HG02610 (cell line): ENCODE data around the gene CNTNAP2.
A peak's percentile ranks its signal among the peaks of the same experiment; 100 is the strongest.
"Not testable (repeated sequence)": the region's sequence is repeated elsewhere in the genome, so short reads cannot be mapped to it uniquely, and the experiment has no call there.

Experiments used
- ATAC-seq: cut with Tn5 transposase; IDR thresholded peaks from one replicate; pipeline ENCODE4 v1.9.1; 2021; ENCODE audit warnings: mild to moderate bottlenecking, moderate library complexity; ENCODE audit not compliant: unreplicated experiment

Gene CNTNAP2

DNA sequence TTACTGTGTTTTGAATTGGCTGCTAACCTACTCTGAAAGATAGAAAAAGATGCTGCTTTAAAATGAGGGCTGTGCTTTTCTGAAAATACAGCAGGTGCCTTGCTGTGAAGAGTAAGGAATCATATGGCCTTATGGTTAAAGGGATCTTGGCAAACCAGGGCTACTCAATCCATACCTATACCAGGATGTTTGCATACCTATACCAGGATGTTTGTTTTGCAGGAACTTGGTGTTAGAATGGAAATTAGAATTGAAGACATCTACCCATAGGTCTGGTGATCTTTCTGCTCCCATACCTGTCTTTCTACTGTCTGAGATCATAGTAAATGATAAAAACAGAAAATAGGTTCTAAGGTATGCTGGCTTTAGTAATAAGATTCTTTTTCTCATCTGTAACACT lies 2273.8 kb downstream of the CNTNAP2 start:
- ATAC-seq, result no peak

DNA sequence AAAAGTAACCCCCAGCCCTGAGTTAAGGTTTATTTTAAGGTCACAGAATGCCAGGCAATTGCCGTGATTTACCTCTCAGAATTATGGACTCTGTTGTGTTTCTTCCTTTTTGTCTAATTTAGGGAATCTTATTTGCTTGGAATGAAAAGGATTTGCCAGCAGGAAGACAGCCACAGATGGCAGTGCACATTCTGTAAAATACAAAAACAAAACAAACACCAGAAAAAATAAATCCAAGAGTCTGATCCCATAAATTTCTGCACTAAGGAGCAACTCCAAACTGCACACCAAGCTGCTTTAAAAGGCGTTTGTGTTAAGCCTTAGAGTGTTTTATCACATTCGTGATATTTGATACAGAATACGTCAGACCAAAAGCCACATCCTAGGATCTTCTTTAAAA lies 2275.0 kb downstream of the CNTNAP2 start:
- no peak for ATAC-seq

DNA sequence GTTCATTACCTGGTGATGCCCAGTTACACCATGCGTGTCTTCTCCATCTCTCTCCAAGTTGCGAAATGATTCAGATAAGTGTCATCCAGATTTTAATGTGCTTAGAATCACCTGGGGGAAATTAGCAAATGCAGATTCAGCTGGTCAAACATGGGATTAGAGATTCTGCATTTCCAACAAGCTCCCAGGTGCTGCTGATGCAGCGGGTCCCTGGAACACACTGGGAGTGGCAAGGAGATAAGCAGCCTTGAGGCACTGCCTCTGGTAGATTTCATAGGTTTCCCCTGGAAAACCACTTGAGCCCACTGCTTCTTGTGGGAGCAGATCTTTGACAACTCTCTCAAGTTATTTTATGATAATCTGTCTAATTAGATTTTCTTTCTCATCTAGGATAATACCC lies 2278.0 kb downstream of the CNTNAP2 start:
- no peak for ATAC-seq

DNA sequence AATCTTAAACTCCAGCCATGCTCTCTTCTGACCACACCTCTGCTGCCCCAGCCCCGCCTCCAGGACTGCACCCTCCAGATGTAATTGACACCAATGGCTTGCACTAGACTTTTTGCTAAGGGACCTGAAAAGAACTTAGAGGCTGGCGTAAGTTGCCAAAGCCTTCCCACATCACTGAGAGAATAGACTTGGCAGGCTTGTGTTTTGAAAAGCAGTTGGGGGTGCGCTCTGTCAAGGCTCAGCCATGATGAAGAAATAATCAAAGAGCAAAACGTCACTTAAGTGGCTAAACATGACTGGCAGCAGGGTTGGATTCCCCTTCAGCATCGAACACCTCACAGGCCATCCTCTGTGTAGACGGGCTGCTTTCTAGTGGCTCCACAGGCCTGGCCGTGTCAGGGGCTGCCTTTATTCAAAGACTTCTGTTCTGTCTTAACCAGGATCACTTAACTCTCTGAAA lies 2278.8 kb downstream of the CNTNAP2 start:
- no peak for ATAC-seq

DNA sequence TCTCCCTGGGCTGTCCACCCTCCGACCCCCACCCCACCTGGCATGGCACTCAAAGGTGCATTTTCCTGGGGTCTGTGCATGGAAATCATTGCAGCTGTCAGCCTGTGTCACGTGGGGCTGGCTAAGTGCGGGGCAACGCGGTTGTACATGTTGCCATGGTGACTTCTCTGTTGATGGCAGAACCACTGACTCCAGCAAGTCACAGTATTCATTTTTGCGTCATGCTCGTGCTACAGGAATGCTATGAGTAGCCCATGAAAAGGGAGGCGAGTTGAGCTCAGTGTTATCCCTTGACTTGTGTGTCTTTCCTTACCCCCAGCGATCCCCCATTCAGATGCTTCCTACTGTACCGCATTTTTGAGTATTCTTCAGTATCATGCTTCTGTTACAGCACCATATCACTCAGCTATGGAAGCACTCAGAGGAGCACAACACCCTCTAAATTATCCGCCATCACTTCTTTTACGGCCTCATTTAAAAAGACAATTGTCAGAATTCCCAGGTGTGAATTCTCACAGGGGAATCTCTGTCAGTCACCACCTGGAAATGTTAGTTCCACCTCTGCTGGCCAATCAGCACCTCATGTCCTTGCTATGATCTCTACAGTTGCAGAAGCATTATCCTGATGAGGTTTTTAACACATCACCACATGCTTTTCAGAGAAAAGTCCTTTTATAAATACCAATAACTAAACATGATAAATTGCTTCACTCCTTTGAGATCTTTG lies 2279.6 kb downstream of the CNTNAP2 start:
- no peak for ATAC-seq

DNA sequence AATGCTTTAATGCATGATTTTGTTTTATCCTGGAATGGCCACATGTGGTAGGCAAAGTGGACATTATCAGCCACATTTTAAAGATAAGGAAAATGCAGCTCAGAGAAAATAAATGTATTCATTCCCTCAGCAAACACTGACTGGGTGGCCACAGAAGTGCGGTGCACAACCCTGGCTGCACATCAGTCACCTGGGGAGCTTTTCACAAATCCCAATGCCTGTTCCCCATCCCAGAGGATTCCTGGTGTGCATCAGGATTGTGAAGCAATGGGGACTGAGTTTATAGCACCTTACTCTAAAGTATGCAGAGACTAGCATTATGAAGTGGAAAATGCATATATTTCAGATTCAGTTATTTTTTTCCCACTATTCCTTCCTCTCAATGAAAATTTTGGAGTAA lies 2280.5 kb downstream of the CNTNAP2 start:
- no peak for ATAC-seq

DNA sequence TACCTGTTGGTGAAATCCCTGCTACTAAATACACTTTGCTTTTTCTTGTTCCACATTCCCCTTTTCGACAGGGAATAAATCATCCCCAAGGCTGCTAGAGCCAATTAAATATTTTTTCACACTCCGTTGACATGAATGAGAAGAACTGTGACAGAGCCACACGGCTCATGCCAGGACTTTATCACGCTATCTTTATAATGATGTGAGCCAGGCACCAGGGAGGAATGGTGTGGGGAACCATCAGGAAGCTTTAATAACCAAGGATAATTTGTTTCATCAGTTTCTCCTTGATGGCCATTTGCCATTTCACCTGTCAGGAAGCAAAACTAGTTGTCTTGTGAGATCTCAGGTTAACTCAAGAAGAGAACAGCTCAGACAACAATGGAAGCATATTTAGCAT lies 2280.9 kb downstream of the CNTNAP2 start:
- no peak for ATAC-seq

DNA sequence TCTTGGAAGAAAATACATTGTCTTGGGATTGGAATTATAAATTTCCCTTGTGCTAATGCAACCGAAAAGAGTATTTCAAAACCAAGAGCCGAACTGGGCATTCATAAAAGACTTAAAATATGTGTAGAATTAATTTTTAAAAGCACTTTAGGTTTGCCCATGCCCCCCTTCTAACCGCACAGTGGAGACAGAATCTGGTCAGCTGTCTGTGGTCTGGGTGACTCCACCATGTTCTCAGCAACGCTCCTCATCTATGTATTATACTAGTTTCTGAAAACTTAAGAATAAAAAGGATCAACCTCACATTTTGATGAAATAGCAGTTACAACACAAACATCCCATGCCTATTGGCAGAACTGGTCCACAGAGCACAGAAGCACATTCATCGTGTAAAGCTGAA lies 2281.4 kb downstream of the CNTNAP2 start:
- no peak for ATAC-seq

DNA sequence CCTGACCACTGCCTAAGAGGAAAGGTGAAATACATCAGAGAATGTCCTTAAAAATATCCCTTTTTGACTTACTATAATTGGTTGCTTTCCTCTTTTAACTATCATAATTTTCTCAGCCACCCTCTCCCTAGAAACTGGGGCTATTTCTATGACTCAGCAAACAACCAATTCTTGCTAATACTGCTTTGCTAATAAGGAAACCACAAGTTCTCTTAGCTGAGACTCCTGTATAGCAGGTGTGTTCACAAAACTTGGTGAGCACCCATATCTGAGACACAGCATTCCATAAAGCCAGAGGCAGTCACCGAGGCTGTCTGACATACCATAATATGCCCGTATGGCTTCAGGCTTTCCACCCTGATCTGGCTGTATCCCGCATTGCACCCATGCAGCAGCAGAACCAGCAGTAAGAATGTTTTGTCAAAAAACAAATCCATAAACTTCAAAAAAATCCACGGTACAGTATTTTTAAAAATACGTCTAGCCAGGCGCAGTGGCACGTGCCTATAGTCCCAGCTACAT lies 2282.3 kb downstream of the CNTNAP2 start:
- peak; percentile 89 for ATAC-seq

DNA sequence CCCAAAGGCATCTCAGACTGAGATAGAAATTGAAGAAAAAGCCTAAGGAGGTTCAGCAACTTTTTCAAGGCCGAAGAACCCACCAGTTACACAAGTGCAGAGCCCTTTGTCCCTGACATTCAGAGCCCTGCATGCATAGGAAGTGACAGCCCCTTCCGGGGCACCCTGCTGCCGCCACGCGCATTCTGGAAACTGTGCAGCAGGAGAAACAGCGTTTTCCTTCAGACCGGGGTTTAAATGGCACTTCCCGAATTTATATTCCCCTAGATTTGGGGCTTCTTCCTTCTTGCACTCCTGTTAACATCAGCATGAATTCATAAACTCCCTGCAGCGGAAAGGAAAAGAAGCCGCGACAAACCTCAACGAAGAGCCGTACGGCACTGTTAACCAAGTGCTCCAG lies 2283.5 kb downstream of the CNTNAP2 start:
- no peak for ATAC-seq

DNA sequence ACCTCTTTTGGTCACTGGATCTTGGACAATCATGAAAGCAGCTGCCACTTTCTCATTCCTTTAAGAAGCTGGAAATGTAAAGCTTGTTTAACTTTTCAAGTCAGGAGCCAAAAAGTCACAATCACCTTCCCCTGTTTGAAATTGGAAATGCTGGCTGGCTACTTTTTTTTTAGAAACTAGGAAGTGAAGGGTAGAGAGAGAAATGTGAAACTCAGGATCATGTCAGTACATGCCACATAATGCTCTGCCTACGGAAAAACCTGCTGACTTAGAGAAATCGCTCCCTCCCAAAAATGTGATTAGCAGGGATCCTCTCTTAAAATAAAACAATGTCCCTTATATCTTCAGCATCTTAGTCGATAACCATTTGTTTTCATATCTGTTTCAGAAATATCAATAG lies 2285.6 kb downstream of the CNTNAP2 start:
- no peak for ATAC-seq

DNA sequence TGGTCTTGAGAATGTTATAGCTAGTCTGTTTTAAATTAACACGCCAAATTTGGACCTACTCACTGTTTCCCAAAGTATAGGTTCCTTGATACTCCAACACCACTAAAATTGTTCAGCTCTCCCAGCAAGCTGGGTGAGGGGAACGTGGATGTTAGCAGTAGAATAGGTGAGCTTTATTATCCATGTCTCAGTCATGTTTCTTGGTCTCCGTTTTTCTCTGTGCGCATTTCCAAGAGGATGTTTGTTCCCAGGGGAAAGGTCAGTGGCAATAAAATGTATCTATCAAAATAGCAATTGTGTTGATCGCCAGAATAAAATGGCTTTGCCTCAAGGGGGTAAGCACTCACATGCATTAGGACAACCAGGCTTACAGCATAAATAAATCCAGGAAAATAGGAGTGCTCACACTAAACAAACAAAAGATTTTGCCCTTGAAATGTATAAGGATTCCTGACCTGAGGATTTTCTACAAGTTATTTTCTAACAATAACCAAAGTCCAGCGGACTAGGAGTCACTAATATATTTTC lies 2286.9 kb downstream of the CNTNAP2 start:
- no peak for ATAC-seq

DNA sequence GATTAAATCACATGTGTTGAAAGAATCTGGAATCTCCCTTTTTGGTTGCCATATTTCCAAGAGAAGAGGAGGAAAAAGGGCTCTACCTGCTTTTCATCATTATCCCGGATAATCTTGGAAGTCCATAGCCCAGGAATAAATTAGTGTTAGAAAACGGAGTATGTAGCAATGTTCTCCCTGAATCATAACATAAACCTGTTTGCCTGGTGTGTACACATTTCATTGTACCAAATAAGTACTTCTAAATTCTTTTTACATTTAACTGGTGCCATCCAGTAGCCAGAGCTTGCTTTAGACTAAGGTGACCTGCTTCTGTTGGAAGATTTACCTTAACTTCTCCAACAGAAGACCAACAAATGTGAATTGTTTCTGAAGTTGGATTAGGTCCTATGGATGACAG lies 2291.7 kb downstream of the CNTNAP2 start:
- no peak for ATAC-seq

DNA sequence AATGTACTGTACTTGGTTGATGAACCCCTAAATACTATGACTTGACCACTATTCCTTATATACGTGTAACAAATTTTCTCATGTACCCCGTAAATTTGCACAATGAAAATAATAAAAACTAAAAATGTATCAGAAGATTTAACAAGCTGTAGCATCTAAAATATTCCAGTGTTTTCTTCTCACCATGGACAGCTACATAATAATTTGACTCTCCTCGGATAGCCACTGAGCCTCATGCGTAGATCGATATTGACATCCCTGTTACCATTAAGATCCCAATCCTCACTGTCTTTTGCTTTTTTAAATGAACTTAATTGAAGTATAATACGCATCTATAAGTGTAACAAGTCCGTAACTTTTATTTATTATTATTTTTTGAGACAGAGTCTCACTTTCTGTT lies 2294.3 kb downstream of the CNTNAP2 start:
- no peak for ATAC-seq

DNA sequence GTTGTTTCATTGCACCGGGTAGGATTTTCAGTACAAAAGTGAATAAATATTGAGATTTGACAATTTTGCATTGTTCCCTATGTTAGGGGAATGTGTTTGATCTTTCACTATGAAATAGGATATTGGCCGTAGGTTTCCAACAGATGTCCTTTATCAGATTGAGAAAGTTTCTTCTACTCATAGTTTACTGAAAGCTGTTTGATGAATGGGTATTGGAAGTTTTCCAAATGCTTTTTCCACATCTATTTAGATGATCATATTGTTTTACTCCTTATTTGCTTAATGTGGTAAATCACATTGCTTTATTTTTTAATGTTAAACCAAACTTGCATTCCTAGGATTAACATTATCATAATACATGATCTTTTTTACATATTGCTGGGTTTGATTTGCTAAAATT lies 2296.1 kb downstream of the CNTNAP2 start:
- ATAC-seq, result no peak

DNA sequence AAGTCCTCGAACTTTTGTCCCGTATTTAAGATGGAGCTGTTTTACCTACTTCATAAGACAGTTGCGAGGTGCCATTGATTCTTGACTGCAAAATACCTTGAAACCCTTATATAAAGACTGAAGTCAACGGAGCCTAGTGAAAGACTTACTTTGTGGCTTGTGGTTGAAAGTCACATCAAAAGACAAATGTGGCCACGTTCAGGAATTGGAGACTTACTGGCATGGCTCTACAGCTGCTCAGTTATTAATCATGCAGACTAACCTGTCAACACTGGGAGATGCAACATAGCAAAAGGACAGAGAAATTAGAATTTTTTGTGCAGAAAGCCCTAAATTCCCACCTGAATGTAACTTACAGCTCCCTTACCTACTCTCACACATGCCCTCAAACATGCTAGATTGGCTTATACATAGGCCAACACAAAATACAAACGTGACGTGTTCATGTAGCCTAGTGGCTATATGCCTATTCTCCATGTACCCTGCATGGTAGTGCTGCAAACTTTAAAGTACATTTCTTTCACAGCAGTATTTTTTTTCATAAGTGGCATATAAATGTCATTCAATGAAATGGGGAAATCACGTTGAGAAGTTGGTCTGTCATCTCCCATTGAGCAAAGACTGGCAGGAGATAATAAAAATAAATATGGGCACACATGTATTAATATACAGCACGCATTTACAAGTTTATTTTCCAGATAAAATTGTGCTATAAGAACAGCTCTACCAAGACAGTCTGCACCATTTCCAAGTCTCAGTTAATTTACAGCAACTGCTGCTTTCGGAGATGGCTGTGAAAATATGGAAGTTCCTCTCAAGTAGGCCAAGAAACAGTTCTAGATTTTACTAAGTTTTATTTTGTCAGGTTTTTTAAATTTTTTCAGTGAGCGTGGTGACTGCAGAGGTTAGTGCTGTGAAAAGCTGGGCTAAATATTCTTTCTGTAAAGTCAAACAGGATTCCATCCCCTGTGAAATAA lies 2303.5 kb downstream of the CNTNAP2 start:
- ATAC-seq, result peak; percentile 97

DNA sequence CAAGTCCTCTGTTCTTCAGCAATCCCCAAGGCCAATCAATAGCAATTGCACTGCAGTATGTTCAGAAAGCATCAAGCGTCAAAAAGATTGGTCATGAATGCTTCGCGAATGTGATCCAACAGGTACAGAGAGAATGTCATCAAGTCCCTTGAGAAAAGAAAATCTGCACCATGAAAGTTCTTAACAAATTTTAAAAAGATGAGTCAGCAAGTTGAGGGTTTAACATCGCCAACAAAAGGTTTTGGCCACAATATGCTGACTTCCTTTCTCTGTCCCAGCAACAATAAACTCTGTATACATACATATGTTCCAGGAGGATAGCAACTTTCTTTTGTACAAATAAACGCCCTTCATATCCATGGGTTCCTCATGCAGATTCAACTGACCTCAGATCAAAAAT lies 2305.4 kb downstream of the CNTNAP2 start:
- no peak for ATAC-seq

DNA sequence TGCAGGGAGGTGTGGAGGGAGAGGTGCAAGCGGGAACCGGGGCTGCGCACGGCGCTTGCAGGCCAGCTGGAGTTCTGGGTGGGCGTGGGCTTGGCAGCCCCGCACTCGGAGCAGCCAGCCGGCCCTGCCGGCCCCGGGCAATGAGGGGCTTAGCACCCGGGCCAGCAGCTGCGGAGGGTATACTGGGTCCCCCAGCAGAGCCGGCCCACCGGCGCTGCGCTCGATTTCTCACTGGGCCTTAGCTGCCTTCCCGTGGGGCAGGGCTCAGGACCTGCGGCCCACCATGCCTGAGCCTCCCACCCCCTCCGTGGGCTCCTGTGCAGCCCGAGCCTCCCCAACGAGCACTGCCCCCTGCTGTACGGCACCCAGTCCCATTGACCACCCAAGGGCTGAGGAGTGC lies 2309.8 kb downstream of the CNTNAP2 start:
- not testable (repeated sequence) for ATAC-seq

DNA sequence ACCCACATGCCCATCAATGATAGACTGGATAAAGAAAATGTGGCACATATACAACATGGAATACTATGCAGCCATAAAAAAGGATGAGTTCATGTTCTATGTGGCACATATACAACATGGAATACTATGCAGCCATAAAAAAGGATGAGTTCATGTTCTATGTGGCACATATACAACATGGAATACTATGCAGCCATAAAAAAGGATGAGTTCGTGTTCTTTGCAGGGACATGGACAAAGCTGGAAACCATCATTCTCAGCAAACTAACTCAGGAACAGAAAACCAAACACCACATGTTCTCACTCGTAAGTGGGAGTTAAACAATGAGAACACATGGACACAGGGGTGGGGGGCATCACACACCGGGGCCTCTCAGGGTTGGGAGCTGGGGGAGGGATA lies 2314.1 kb downstream of the CNTNAP2 start:
- ATAC-seq, result not testable (repeated sequence)

DNA sequence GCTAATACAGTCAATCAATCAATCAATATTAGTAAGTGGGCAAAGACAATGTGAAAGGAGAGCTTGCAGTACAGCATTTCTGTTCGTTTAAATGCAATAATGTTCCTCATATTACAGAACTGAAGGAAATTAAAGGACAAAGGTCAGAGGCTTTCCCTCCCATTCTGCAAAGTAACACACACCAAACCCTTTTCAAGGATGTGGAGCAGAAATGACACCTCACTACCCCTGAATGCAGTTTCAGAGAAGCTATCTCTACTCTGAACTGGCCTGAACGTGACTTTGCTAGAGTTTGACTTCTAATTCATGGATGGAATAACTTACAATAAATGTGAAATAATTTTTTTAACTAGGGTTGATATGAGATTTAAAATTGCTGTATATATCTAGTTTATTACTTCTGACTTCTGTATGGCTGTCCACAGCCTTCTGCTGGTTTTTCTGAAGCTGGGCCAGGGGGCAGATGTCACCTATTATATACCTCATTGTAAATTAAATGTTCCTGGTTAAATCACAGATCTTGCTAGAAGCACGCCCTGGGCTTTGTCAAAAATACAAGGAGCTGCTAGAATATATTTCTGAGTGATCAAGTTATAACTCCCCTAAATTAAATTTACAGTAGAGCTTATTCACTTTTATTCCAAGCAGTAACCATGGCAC lies 2317.1 kb downstream of the CNTNAP2 start:
- no peak for ATAC-seq

DNA sequence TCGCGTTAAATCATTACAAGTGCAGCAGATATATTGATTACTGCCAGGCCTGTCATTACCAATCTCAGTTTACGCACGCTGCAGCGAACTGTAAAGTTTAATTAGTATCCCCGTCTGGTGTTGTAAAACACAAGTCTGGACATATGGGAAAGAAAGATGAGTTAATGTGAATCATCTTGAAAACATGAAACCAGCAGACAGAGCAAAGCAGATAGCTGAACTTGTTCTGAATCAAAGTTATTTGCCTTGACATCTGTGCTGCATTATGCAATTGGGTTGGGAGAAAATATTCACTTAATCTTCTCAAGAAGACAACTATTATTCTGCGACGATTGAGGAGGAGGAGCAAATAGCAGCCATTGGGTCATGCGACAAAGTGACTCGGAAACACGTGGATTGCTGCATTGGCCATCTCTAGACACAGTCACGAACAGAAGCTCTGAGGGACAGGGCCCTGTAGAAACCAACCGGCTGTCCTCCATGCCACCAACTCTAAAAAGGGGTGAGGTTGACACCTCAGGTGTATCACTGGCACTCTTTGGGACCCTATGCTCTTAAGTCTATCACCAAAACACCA lies 2317.7 kb downstream of the CNTNAP2 start:
- no peak for ATAC-seq
